ENCODE results near the gene BRWD1. TPM values are rescaled to one million over a fixed set of nuclear protein-coding genes. Genes with fewer than 3 reads are reported as not detected.

Gene BRWD1
- total RNA-seq, 2 experiments from 2014 or later: 27.9 to 29.3 TPM

DNA sequence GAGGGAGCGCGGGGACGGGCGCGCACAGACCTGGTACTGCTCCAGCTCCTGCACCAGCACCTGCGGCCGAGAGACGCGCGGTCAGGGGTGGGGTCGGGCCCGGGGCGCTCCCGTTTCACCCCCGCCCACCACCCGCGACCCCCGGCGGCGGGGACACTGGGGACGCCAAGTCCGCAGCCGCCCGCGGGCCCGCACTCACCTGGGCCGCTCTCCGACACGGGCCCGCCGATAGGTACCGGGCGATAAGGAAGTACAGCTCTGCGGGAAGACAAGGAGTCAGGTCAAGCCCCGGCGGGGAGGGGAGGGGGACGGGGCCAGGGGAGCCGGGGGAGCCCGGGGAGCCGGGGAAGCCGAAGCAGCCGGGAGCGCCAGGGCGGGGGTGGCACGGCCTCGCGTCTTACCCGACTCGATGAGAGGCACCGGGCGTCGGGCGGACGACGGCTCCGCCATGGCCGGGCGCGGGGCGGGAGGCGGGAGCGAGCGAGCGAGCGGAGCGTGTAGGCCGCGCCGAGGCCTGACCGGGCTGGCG, 326 bp downstream of the BRWD1 start:
- DNase-seq (peak; percentile 36), ATAC-seq (no peak)
- H3K9me3 Mint-ChIP-seq: no peaks in the 10 kb centered on the region
- H3K4me1 Mint-ChIP-seq (ENCODE audit: low read depth): peaks cover 40% of the 10 kb centered on the region
- peak overlapping the region; percentile 93 for H3K4me3 Mint-ChIP-seq
- POLR2A ChIA-PET: interaction anchor here (1.0 to 7.9 kb wide), 14 partner anchors 10 to 131 kb away, joined by 3 to 111 read pairs (median 6); partner anchors contain the start of genes HMGN1 and PSMG1
- CTCF ChIA-PET: interaction anchor here (1.0 to 1.9 kb wide), 3 partner anchors 35 to 130 kb away, joined by 3 to 5 read pairs (median 5); partner anchors contain the start of genes HMGN1 and PSMG1
- intact Hi-C loops (cut with micrococcal nuclease): loop anchor here (5.0 kb wide), 1 partner anchor 74 kb away; no protein-coding TSS in a partner anchor
- peak overlapping the region; percentile 95 for H3K27ac Mint-ChIP-seq
- H3K27me3 Mint-ChIP-seq: no peaks in the 10 kb centered on the region
- TF ChIP-seq, protein P1, sequence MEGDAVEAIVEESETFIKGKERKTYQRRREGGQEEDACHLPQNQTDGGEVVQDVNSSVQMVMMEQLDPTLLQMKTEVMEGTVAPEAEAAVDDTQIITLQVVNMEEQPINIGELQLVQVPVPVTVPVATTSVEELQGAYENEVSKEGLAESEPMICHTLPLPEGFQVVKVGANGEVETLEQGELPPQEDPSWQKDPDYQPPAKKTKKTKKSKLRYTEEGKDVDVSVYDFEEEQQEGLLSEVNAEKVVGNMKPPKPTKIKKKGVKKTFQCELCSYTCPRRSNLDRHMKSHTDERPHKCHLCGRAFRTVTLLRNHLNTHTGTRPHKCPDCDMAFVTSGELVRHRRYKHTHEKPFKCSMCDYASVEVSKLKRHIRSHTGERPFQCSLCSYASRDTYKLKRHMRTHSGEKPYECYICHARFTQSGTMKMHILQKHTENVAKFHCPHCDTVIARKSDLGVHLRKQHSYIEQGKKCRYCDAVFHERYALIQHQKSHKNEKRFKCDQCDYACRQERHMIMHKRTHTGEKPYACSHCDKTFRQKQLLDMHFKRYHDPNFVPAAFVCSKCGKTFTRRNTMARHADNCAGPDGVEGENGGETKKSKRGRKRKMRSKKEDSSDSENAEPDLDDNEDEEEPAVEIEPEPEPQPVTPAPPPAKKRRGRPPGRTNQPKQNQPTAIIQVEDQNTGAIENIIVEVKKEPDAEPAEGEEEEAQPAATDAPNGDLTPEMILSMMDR (IDR thresholded peaks at IDR 0.05): no peak
- peaks cover 24% of the 10 kb centered on the region for H3K36me3 Mint-ChIP-seq (ENCODE audit: low read depth)

DNA sequence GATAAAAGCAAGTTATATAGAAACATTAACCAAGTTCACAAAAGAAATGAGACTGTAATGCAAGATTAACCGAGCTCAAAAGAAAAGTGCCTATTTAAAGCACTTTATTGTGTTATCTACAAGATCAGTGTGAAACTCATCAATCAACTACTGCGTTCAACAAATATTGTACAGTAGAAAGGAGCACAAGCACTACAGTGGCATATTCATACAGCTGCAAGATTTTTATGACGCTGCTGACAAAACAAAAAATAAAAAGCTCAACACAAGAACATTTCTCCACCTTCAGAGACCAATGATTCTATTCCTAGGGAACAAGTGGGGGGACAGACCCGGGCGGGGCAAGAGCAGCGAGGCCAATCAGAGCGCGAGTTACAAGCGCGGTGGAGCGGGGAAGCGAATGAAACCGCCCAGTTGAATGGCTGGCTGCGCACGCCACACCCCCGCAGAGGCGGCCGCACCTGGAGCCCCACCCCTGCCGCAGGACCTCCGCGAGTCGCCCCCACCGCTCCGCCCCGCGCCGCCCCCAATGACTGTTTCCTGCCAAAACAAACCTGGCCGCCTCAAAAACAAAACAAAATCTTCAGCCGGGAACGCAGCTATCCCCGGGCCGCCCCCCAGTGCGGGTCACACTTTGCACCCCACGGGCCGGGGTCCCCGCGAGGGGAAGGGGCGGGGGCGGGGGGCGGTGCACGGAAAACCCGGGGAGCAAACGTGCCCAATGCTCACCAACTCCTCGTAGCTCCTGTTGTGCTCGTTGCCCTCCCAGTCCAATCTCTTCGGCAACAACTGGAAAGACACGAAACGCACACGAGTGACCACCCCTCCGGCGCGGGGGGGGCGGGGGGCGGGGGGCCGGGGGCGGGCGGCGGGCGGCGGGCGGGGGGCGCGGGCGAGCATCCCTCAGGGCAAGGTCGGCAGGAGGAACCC, 1.1 kb downstream of the BRWD1 start:
- ChIA-PET POLR2A (interaction anchor here (0.6 to 7.9 kb wide), 13 partner anchors 9 to 130 kb away, joined by 3 to 111 read pairs (median 9); partner anchors contain the start of genes HMGN1 and PSMG1), CTCF (interaction anchor here (0.9 to 1.9 kb wide), 5 partner anchors 36 to 129 kb away, joined by 3 to 5 read pairs (median 3); partner anchors contain the start of genes HMGN1 and PSMG1)
- no peaks in the 10 kb centered on the region for H3K9me3 Mint-ChIP-seq
- intact Hi-C loops (cut with micrococcal nuclease): loop anchor here (5.0 kb wide), 1 partner anchor 75 kb away; no protein-coding TSS in a partner anchor
- H3K4me1 Mint-ChIP-seq (ENCODE audit: low read depth): peaks cover 45% of the 10 kb centered on the region
- no peaks in the 10 kb centered on the region for H3K27me3 Mint-ChIP-seq
- peak overlapping the region; percentile 89 for H3K27ac Mint-ChIP-seq
- peak overlapping the region; percentile 93 for H3K4me3 Mint-ChIP-seq
- ATAC-seq (peak; percentile 86), DNase-seq (peak; percentile 96)
- H3K36me3 Mint-ChIP-seq (ENCODE audit: low read depth): peaks cover 25% of the 10 kb centered on the region
- TF ChIP-seq, protein P1 (IDR thresholded peaks at IDR 0.05): no peak

DNA sequence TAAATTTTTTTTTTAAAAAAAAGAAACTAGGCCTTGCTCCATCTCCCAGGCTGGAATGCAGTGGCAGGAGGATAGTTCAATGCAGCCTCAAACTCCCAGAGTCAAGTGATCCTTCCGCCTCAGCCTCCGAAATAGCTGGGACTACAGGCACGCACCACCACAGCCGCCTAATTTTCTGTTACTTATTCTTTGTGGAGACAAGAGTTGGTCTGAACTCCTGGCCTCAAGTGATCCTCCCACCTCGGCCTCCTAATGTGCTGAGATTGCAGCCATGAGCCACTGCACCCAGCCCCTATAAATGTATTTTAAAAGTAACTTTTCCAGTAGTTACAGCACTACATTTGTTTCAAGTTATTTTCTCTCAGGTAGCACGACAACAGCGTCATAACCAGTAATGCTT, 2.3 kb downstream of the BRWD1 start:
- TF ChIP-seq, protein P1 (IDR thresholded peaks at IDR 0.05): no peak
- Mint-ChIP-seq H3K4me1 (ENCODE audit: low read depth) (peaks cover 43% of the 10 kb centered on the region), H3K27me3 (no peaks in the 10 kb centered on the region), H3K27ac (peak overlapping the region; percentile 15), H3K4me3 (no peak overlapping the region), H3K9me3 (no peaks in the 10 kb centered on the region), H3K36me3 (ENCODE audit: low read depth) (peaks cover 26% of the 10 kb centered on the region)
- ChIA-PET CTCF (interaction anchor here (1.4 kb wide), 1 partner anchor 108 kb away, joined by 3 read pairs; no protein-coding TSS in a partner anchor), POLR2A (interaction anchor here (1.8 to 7.9 kb wide), 3 partner anchors 8 to 36 kb away, joined by 9 to 111 read pairs (median 13); partner anchors contain the start of gene HMGN1)
- no peak for ATAC-seq
- intact Hi-C loops (cut with micrococcal nuclease): loop anchor here (5.0 kb wide), 1 partner anchor 76 kb away; no protein-coding TSS in a partner anchor
- DNase-seq: no peak

DNA sequence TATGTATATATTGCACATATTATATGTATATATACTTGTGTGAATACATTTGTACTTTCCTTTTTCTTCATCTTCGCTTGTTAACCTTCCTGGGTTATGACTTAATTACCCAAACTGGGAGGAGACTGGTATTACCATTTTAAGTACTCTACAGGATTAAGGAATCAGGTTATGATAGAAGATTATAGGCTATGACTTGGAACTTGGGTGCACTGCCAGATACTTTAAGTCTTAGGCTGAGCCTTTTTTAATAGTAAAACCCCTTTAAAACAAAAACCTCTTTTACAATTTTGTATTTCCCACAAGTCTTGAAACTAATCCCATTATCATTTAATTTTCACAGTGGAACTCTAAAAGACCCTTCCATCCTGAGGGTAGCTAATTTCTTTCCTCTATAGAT, 6.0 kb downstream of the BRWD1 start:
- Mint-ChIP-seq H3K27me3 (no peaks in the 10 kb centered on the region), H3K4me1 (ENCODE audit: low read depth) (peaks cover 35% of the 10 kb centered on the region), H3K4me3 (no peak overlapping the region), H3K27ac (peak overlapping the region; percentile 34), H3K9me3 (no peaks in the 10 kb centered on the region), H3K36me3 (ENCODE audit: low read depth) (peaks cover 36% of the 10 kb centered on the region)
- DNase-seq: no peak
- CTCF ChIA-PET: no interaction called here
- POLR2A ChIA-PET: no interaction called here
- no peak for ATAC-seq
- TF ChIP-seq, protein P1 (IDR thresholded peaks at IDR 0.05): no peak
- intact Hi-C loops (cut with micrococcal nuclease): no loop called here
